HG03575 (cell line): ENCODE data around the gene ALK.

Experiments
- ATAC-seq: cut with Tn5 transposase; IDR thresholded peaks from one replicate; pipeline ENCODE4 v1.9.1; 2021; ENCODE audit not compliant: unreplicated experiment, insufficient number of reproducible peaks, low FRiP score; ENCODE audit errors: extremely low read depth

ALK gene

GRCh38 chr2:29532436-29532835, 388.9 kb downstream of the ALK start:
- ATAC-seq: no peak

- no peak for ATAC-seq
Measured at GRCh38 chr2:29531626-29532025, 389.8 kb downstream of the ALK start.

- no peak for ATAC-seq
Measured at GRCh38 chr2:29530281-29530680, 391.1 kb downstream of the ALK start.

- no peak for ATAC-seq
Measured at GRCh38 chr2:29528891-29529520, 392.4 kb downstream of the ALK start.

DNA sequence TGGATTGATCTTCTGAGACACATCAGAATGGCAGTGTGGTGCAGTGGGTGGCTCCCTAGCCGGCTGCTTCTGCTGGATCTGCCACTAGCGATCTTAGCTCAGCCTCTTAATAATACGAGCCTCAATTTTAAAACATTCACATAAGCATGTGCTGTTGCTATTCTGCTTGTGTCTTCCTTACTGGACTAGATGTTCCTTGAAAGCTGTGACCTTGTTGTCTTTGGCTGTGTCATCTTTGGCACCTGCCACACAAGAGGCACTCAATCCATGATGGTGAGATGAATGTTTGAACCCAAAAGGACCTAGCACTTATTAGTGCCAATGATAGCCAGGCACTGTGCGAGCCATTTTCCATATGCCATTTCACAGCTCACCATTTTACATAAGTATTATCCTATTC, 393.0 kb downstream of the ALK start:
- ATAC-seq: no peak

GRCh38 chr2:29527947-29528346, 393.4 kb downstream of the ALK start:
- ATAC-seq: no peak

DNA sequence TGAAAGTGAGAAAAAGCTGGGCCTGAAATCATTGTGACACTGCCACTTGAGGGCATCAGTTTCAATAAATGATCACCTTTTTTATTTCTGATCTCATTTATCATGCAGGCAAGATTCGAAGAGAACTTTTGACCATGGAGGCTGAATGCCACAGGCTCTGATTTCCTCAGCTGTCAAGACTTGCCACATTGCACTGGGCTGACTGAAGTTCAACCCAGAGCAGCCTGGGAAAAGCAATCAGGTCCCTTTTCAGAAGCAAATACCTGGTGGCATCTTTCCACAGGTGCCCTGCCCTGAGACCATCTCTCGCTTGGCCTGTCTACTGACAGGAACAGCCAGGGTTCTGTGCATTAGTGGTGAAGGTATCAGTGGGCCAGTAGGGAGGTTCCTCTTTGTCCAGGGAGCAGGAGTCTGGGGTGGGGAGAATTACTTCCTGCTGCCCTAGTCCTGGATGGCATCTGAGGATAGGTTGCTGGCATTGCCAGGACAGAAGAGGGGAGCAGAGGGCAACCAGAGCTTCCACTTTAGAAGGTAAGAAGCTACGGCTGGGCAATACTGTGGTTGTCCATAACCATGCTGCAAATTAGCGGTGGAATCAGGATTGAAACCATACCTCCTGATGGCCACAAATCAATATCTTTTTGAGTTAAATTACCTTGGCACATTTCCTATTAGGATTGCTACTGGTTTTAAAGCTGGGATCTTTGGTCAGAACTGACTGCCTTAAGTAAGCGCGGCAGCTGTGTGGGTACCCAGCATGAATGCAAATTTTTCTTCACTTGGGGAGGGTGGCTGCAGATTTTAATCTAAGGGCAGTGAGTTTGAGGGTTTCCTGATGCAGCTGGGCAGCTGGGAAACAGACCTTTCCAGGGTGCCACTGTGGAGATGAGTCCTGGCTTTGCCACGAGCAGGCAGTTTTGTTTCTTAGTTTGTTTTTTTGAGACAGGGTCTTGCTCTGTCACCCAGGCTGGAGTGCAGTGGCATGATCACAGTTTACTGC, 394.5 kb downstream of the ALK start:
- no peak for ATAC-seq

DNA sequence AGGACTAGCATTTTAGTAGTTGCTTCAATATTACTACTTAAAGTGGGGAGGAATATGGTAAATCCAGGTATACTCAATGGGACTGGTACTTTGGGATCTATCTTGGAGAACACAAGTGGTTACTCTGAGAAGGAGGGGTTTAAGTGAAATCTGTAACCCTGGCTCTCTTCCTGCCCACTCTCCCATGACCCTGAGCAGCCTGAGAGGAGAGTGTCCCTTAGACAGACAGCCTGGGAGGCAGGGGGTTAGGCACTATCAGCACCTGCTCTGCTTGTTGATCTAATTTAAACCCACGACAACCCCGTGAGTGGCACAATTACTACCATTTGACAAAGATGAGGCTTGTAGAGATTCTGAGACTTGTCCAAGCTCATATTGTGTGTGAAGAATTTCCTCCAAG, 395.5 kb downstream of the ALK start:
- no peak for ATAC-seq

DNA sequence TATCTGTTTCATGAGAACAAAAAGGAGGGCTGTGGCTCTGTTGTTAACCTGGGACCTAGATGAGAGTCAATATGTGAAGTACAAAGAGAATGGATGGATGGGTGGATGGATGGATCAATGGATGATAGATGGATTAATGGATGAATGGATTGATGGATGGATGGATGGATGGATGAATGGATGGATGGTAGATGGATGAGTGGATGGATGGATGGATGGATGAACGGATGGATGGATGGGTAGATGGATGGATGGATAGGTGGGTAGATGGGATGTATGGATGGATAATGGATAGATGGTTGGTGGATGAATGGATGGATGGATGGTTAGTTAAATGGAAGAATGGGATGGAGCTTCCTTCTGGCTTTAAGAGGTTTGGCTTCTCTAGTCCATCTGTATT, 396.7 kb downstream of the ALK start:
- no peak for ATAC-seq

DNA sequence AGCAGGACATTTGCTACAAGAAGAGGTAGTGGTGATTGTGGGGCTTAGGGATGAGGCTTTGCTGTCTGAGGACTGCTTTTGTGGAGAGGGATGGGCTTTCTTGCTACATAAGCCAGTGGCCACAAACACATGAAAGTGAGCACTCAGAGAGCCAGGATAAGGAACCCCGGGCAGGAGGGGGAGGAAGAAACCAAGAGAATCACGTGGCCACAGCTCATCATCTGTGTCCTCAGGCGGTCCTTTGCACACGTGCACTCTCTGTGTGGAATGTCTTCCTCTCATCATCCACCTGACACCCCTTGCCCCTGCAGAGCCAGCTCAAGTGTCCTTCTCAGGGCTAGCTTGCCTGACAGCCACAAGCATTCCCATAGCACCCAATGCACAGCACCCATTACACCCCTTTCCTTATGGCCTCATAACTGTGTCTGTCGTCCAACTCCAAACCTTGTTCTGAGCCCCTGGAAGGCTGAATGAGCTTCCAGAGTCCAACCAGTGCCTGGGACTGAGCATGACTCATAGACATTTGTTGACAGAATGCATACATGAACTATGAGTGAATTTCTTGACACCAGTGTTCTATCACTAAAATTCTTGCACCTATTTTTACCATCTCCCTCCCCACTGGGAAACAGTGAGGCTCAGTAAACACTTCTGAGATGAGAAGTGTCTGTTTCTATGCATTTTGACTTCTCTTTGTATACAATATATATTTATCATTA, 398.3 kb downstream of the ALK start:
- ATAC-seq: no peak

DNA sequence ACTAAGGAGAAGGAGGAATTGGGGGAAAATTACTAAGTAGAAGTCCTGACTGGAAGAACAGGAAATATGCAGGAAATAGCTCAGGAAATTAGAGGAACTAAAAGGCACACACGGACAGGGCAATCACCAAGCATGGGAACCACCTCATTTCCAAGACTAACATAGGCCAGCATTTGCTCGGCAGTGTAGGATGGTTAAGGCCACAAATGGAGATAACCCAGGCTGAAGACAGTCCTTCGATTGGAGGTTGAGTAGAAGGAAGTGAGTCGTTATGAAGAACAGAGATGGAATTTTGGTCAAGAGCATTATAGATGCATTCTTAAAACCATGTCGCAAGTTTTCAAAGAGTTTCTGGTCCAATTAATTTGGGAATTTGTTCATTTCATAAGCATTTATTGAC, 401.4 kb downstream of the ALK start:
- ATAC-seq: no peak

- ATAC-seq: no peak
Measured at GRCh38 chr2:29519338-29519925, 402.0 kb downstream of the ALK start.

GRCh38 chr2:29518646-29519337, 402.6 kb downstream of the ALK start:
- ATAC-seq: no peak

DNA sequence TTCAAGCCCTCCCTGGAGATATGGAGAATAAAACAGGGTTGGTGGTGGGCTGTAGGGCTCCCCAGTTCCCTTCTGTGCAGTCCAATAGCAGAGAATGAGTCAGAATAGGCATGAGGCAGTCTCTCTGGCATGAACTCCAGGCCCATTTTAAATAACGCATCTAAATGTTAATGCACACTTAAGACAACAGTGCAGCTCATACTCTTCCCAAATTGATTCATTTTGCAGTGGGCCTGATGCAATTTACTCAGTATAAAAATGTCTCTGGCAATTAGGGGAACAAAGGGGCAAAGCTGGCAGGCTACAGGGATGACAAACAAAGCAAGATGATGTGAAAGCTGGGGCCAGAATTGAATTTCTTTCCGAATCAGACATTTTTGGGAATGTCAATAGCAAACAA, 403.4 kb downstream of the ALK start:
- no peak for ATAC-seq

DNA sequence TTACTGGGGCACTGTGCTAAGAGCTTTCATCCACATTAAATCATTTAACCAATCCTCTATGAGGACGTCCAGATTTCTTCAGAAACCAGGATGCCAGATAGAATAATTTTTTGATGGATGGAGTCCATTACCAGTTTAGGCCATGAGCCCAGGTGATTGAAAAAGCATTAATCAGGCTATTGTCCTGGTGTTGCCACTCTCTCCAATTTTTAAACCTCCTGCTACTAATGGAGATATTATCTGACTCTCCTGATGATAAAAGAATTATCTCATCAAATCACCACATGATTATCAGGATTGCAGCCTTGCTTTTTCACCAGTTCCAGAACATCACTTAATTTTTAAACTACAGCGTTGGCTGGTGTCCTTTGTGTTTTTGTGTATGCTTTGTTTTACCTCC, 404.0 kb downstream of the ALK start:
- no peak for ATAC-seq

GRCh38 chr2:29516767-29517166, 404.6 kb downstream of the ALK start:
- ATAC-seq: no peak

GRCh38 chr2:29509878-29510277, 411.5 kb downstream of the ALK start:
- ATAC-seq: no peak

DNA sequence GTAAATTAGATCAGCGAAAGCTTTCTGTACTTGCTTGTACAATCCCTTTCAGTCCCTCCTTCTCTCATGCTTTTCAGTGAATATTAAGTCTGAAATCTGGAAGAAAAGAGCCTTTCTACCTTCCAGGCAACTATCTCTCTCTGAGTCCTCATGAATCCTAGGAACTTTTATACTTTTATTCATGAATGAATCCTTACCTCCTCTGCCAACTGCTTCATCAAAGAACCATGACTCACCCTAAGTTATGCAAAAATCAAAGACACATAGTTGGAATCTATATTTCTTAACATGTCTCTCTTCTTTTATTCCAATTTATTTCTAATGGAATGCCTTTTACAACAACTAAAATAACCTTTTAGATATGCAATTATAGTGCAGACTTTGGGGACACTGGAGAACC, 412.0 kb downstream of the ALK start:
- no peak for ATAC-seq

DNA sequence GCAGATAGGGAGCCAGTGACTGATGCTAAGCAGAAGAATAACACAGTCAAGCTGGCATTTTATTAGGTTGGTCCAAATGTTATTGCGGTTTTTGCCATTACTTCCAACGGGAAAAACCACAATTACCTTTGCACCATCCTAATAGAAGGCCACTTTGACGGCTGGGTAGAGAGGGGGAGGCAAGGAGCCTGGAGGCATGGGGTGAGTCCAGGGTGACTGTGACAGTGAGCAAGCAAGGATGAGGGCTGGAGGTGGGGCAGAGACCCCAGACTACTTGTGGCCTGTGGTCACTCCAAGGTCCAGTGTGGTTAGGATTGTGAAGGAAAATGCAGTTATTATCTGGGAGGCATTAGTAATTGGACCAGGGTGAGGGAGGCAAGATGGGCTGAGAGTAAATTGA, 416.6 kb downstream of the ALK start:
- no peak for ATAC-seq
